ENCODE data around the gene KLHL26.

GRCh38 chr19:18704971-18705370 is 68.1 kb downstream of the KLHL26 start:
- TF ChIP-seq, protein P1, sequence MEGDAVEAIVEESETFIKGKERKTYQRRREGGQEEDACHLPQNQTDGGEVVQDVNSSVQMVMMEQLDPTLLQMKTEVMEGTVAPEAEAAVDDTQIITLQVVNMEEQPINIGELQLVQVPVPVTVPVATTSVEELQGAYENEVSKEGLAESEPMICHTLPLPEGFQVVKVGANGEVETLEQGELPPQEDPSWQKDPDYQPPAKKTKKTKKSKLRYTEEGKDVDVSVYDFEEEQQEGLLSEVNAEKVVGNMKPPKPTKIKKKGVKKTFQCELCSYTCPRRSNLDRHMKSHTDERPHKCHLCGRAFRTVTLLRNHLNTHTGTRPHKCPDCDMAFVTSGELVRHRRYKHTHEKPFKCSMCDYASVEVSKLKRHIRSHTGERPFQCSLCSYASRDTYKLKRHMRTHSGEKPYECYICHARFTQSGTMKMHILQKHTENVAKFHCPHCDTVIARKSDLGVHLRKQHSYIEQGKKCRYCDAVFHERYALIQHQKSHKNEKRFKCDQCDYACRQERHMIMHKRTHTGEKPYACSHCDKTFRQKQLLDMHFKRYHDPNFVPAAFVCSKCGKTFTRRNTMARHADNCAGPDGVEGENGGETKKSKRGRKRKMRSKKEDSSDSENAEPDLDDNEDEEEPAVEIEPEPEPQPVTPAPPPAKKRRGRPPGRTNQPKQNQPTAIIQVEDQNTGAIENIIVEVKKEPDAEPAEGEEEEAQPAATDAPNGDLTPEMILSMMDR (IDR thresholded peaks at IDR 0.05), result no peak
- TF ChIP-seq POLR2A (IDR thresholded peaks at IDR 0.05), result no peak

Data from thyroid gland (tissue), 4 donors.